DMS153 treated with DMSO at 0.1 percent for 48 hours (cell line): Measurements from ENCODE around the gene LARP1B.
"Not testable (repeated sequence)": the region's sequence is repeated elsewhere in the genome, so short reads cannot be mapped to it uniquely, and the experiment has no call there.

Experiments used
- DNase-seq: peaks from one replicate; lab custom pipeline; 2025; ENCODE audit not compliant: unreplicated experiment; lab: John Stamatoyannopoulos, UW

The LARP1B gene

GRCh38 chr4:128220286-128221235, 159.4 kb downstream of the LARP1B start:
- no peak for DNase-seq

GRCh38 chr4:128221586-128221985, 160.5 kb downstream of the LARP1B start:
- no peak for DNase-seq

GRCh38 chr4:128225148-128225547, 164.0 kb downstream of the LARP1B start:
- no peak for DNase-seq

GRCh38 chr4:128227991-128228571, 167.0 kb downstream of the LARP1B start:
- peak; percentile 32 for DNase-seq

GRCh38 chr4:128228845-128229795, 168.0 kb downstream of the LARP1B start:
- peak; percentile 17 for DNase-seq

- DNase-seq = no peak
Observed at GRCh38 chr4:128232719-128233118, 171.6 kb downstream of the LARP1B start.

GRCh38 chr4:128234836-128235235, 173.7 kb downstream of the LARP1B start:
- no peak for DNase-seq

- no peak for DNase-seq
Observed at GRCh38 chr4:128241019-128241418, 179.9 kb downstream of the LARP1B start.

GRCh38 chr4:128241425-128241913, 180.4 kb downstream of the LARP1B start:
- no peak for DNase-seq

GRCh38 chr4:128241981-128242380, 180.9 kb downstream of the LARP1B start:
- DNase-seq = no peak

- DNase-seq = no peak
Observed at GRCh38 chr4:128242601-128243000, 181.5 kb downstream of the LARP1B start.

- no peak for DNase-seq
Observed at GRCh38 chr4:128244379-128244778, 183.3 kb downstream of the LARP1B start.

GRCh38 chr4:128245391-128245790, 184.3 kb downstream of the LARP1B start:
- DNase-seq = not testable (repeated sequence)

GRCh38 chr4:128247906-128248305, 186.8 kb downstream of the LARP1B start:
- DNase-seq = no peak

GRCh38 chr4:128249787-128250668, 188.9 kb downstream of the LARP1B start:
- no peak for DNase-seq

GRCh38 chr4:128255906-128256305, 194.8 kb downstream of the LARP1B start:
- DNase-seq = no peak

GRCh38 chr4:128256539-128256938, 195.4 kb downstream of the LARP1B start:
- DNase-seq = no peak

- DNase-seq = not testable (repeated sequence)
Observed at GRCh38 chr4:128258166-128258565, 197.1 kb downstream of the LARP1B start.

- DNase-seq = not testable (repeated sequence)
Observed at GRCh38 chr4:128259889-128260288, 198.8 kb downstream of the LARP1B start.
